Skin of body (tissue), 2 donors: ENCODE results near the gene ARHGAP24. TPM values are rescaled to one million over a fixed set of nuclear protein-coding genes. Genes with fewer than 3 reads are reported as not detected.
"Not testable (repeated sequence)": the region's sequence is repeated elsewhere in the genome, so short reads cannot be mapped to it uniquely, and the experiment has no call there.

ENCODE experiments used
- DNase-seq: peaks from one replicate; lab custom pipeline; 2025; lab: John Stamatoyannopoulos, UW
- total RNA-seq: library from RNA; depleted of rRNA; stranded (reverse); fragments of >200 nt; gene quantifications from one replicate; pipeline ENCODE4 v1.2.3, GENCODE V29; 2014

Gene ARHGAP24
- total RNA-seq, 1 donor from 2014 or later: 78.8 TPM

DNA sequence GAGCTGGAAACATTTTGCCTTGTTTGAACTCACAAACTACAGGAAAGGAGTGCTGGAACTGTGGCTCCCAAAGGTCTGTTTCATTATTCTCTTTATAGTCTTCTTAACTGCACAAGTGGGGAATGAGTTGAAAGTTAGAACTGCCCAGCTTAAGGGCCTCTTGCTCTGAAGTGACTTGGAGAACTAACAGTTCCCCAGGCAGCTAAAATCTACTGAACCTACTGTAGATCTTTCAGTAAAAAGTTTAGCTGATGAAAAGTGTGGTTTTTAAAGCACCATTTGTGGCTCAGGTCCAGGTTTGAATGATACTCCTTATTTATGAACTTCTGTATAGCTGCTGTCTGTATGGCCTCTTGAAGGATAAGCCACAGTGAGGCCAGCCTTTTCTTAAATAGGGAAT lies 531.1 kb downstream of the ARHGAP24 start:
- no peak for DNase-seq

DNA sequence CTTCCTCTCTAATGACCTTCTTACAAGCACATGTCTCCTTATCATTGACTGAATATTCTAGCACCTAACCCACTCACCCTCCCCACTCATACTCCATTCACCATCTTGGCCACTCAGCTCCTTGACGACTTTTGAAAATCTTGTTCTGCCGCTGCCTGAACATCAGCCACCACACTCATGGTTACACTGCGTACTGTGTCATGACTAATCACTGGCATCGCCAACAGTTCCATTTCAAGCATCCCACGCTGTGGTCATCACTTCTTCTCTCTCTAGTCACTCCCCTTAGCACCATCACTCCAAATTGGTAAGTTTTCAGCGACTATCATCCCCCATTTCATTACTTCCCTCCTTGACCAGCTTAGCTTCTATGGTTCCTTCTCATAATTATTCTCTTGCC lies 532.1 kb downstream of the ARHGAP24 start:
- no peak for DNase-seq

DNA sequence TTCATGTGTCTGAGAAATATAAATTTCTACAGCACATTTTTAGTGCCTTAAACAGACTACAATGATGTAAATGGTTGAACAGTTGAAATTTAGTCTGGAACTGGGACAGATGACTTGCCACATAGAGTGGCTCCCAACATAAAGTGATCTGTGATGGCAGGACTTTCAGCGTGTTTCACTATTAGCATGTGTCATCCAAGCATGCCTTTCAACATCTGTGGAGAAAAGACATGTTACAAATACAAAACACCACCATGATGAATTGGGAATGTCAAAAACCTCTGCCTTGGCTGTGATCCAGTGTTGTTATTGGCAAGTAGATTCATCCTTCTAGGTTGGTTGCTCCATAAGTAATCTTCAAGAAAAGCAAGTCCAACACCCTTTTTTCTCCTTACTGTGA lies 536.2 kb downstream of the ARHGAP24 start:
- DNase-seq: no peak

DNA sequence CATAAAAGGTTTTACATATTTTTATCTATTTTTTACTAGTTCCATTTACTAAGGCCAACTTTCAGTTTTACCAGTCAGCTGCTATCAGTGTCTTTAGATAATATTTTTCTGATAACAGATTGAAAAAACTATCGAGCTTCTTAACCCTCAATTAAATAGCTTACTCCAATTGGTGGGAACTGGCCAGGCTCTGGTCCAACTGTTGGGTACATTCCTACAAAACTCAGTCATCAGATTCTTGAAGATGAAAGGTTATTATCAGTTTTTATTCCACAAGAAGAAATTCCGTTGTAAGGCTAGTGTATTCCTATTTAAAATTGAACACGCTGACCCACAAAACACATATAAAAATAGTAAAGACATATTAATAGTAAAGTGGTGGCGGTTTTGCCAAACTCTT lies 538.7 kb downstream of the ARHGAP24 start:
- DNase-seq: no peak

DNA sequence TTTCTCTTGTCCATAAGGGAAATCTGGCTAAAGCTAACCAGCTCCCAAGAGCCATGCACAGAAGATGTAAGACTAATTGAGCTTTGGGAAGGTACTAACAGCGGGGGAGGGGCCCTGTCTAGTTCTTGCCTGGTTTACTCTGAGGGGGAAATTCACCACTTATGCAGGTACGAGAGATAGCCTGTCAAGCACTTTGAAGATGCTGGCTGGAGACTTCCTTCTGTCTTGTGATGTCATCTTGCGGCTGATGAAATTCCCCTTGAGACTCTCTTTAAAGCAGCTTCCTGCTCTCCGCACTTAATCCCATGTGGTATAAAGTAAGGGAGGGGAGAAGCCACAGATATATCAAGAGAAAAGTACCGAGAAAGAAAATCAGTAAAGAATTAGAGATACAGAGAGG lies 539.6 kb downstream of the ARHGAP24 start:
- no peak for DNase-seq

- DNase-seq: no peak
Measured at GRCh38 chr4:86015412-86016350, 540.7 kb downstream of the ARHGAP24 start.

GRCh38 chr4:86019362-86019761 lies 544.4 kb downstream of the ARHGAP24 start:
- no peak for DNase-seq

- no peak for DNase-seq
Measured at GRCh38 chr4:86019906-86020305, 545.0 kb downstream of the ARHGAP24 start.

- DNase-seq: not testable (repeated sequence)
Measured at GRCh38 chr4:86021671-86022070, 546.7 kb downstream of the ARHGAP24 start.

- peak; percentile 23 for DNase-seq
Measured at GRCh38 chr4:86026720-86027119, 551.8 kb downstream of the ARHGAP24 start.

- DNase-seq: no peak
Measured at GRCh38 chr4:86031927-86032326, 557.0 kb downstream of the ARHGAP24 start.

- DNase-seq: peak; percentile 72
Measured at GRCh38 chr4:86032476-86033022, 557.6 kb downstream of the ARHGAP24 start.

DNA sequence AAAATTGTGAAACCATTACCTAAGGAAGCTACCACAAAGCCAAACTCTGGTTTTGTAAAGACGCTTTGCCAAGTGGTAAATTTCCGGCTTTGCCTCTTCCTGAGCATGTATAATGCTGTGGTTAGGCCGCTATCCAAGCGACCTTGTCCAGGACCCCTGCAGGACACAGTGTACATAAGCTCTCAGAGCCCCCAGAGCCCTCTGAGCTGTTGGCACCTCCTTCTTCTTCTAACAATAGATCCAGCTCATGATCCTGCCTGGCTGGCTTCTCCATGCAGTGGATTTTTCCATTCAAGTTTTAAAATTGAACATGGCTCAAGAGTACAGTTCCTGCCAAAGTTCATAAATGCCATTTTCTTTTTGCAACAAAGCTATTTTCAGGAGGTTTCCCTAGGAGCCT lies 558.2 kb downstream of the ARHGAP24 start:
- DNase-seq: peak; percentile 97

- no peak for DNase-seq
Measured at GRCh38 chr4:86034616-86035015, 559.7 kb downstream of the ARHGAP24 start.

DNA sequence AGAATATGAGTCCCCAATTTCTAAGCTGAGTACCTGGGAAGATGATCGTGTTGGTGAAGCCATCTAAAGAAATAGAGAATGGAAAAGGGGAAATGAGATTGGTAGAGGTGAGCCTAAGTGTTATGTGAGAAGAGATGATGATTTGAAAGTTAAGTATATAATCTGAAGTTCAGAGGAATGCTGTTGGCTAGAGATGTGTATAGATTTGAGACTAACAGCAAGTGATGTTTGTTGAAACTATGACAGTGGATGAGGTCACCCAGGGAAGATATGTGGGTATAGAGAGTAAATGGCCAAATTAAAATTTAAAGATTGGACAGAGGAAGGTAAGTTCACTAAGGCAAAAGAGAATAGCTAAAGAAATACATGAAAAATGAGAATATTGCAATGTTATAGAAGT lies 560.7 kb downstream of the ARHGAP24 start:
- no peak for DNase-seq

GRCh38 chr4:86036736-86037135 lies 561.8 kb downstream of the ARHGAP24 start:
- no peak for DNase-seq

- no peak for DNase-seq
Measured at GRCh38 chr4:86038037-86038436, 563.1 kb downstream of the ARHGAP24 start.

DNA sequence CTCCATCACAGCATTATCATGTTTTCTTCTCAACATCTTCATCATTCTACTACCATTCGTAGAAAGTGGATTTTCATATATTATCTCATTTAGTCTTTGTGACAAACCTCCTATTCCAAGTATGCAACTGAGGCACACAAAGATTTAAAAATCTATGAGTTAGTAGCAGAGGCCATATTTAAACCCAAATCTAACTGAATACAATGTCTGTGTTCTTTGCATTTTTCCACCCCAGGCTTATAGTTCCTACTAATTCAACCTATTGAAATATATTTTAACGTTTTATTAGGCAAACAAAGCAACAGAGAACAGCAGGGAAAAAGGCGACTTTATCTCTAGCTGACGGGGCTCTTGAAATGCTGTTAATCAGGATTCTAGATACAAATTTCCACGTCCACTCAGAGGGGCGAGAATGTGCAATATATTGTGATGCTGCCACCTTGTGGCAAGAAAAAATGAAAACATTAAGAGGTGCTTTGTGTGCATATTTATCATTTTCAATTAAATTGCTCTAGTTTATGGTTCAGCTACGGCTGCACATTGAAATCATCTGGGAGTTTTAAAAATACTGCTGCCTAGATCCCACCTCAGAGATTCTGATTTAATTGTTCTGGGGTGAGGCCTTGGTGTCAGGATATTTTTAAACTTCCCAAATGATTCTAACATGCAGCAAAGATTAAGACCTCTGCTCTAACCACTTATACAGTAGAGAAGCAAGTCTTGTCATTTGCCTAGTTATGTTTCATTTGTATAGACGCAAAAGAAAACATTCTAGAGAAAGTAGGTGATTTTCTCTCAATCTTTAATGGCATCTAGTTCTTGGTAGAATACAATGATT lies 569.0 kb downstream of the ARHGAP24 start:
- DNase-seq: peak; percentile 60

DNA sequence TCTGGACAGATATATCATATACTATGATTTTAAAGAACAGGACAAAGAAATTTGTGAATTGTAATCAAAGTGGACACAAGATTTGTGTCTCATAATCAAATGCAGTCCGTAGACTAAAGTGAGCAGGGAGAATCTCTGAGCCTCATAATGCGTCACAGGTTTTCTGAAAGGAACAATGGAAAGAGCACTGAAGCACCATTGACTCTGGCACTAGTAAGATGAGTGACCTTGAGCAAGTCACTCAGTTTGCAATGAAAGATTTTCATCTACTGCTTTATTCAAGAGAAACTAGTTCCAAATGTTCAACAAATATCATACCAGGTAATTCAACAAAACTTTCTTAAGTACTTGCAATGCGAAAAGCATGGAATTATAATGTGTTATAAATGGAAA lies 569.6 kb downstream of the ARHGAP24 start:
- DNase-seq: no peak

DNA sequence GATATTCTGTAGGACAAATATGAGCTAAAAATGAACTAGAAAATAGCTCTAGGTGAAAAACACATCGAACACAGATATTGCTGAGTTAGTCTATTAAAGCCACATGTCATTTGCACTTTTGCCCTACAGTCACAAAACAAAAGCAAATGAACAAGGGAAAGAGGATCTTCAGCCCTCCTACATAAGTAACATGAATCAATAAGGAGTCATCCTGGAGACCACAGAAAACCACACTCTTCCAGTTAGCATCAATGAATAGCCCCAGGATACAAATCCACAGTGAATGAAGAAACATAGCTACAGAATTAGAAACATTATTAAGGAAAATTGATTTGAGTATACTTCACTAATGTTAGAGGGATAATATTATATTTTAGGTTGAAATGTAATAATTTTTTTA lies 573.5 kb downstream of the ARHGAP24 start:
- DNase-seq: no peak

DNA sequence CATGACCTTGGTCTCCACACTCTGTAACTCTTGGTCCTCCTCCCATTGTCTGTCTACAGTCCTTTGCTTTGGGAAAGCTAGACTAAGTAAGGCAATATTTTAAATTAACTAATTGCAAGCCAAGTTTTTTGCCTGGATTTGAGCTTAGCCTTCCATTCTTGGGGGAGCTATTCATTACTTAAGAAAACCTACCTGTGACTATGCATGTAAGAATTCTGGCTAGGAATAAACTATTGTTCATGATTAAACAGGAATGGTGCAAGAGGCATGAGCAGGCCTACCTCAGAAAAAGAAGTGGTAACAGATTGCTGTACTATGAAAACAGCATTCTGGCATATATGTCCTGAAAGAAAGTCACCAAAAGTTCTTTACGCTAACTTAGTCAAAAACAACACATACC lies 575.5 kb downstream of the ARHGAP24 start:
- no peak for DNase-seq
